Activated CD4-positive, alpha-beta T cell treated with anti-CD3 and anti-CD28 coated beads, Interleukin-2, amount 10 ng/mL, durations not matched to agents 24 days and 14 days (primary cell): ENCODE measurements around the gene RASA3. TPM values are rescaled to one million over a fixed set of nuclear protein-coding genes. Genes with fewer than 3 reads are reported as not detected.
"Not testable (repeated sequence)": the region's sequence is repeated elsewhere in the genome, so short reads cannot be mapped to it uniquely, and the experiment has no call there.

Experiments
- DNase-seq: peaks from one replicate; pipeline ENCODE4 v3.0.0; 2022
- H3K27ac Mint-ChIP-seq: one replicate; pipeline ENCODE4 v1.8.0; 2022; ENCODE audit warnings: mild to moderate bottlenecking, mixed read lengths
- H3K27me3 Mint-ChIP-seq: one replicate; pipeline ENCODE4 v1.8.0; 2022; ENCODE audit warnings: mixed read lengths
- H3K36me3 Mint-ChIP-seq: one replicate; pipeline ENCODE4 v1.8.0; 2022; ENCODE audit warnings: low read depth, mild to moderate bottlenecking, mixed read lengths
- H3K4me1 Mint-ChIP-seq: one replicate; pipeline ENCODE4 v1.8.0; 2021; ENCODE audit warnings: mixed read lengths
- H3K4me3 Mint-ChIP-seq: one replicate; pipeline ENCODE4 v1.8.0; 2022; ENCODE audit warnings: mild to moderate bottlenecking, moderate library complexity, mixed read lengths
- H3K9me3 Mint-ChIP-seq: one replicate; pipeline ENCODE4 v1.8.0; 2021; ENCODE audit warnings: mixed read lengths
- intact Hi-C: fragments of 100-400 bp; cut with micrococcal nuclease; formaldehyde crosslinking; loops from one replicate; pipeline ENCODE4 v1.15.1; 2023
- total RNA-seq: library from RNA; stranded (reverse); gene quantifications from 2 replicates; pipeline ENCODE4 v1.2.3, GENCODE V29; 2022

RASA3 gene
- total RNA-seq, 1 donor from 2014 or later: 15.9 TPM

DNA sequence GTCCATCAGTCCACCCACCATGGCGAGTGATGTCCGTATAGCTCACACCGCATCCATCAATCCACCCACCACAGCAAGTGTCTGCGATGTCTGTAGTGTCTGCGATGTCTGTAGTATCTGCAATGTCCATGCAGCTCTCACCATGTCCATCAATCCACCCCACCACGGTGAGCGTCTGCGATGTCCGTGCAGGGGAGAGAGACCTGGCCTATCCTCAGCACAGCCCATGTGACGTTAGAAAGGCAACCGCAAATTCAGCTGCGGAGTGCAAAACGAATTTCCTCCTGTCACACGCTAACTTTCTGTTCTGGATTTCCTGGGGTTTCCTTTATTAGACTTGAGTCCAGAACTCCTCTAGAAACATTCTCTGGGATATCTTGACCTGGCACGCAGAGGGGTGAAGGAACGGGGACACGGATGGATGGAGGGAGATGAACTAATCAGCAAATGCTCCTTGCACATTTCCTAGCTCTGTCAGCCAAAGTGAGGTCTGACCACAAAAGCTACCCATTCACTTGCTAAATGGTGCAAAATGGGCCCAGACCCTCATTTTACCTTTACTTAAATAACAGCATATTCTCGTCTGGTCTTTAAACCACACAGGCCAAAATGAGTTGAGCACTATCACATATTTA, 18.3 kb downstream of the RASA3 start:
- peaks cover 34% of the 10 kb centered on the region for H3K36me3 Mint-ChIP-seq
- H3K27ac Mint-ChIP-seq: no peak overlapping the region
- no peak overlapping the region for H3K4me3 Mint-ChIP-seq
- no peak for DNase-seq
- intact Hi-C loops: loop anchor here (2.0 kb wide), 1 partner anchor 15 kb away; no protein-coding TSS in a partner anchor
- H3K4me1 Mint-ChIP-seq: peaks cover 54% of the 10 kb centered on the region
- H3K9me3 Mint-ChIP-seq: no peaks in the 10 kb centered on the region
- H3K27me3 Mint-ChIP-seq: no peaks in the 10 kb centered on the region

DNA sequence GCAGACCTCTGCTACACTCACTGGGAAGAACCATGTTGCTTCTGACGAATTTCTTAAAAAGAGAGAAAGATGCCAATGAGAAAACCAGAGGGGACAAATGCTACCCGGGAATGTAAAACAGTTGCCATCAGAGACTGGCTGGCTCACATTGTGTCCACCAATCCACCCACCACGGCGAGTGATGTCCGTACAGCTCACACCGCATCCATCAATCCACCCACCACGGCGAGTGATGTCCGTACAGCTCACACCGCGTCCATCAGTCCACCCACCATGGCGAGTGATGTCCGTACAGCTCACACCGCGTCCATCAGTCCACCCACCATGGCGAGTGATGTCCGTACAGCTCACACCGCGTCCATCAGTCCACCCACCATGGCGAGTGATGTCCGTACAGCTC, 19.0 kb downstream of the RASA3 start:
- peaks cover 51% of the 10 kb centered on the region for H3K4me1 Mint-ChIP-seq
- H3K9me3 Mint-ChIP-seq, intact Hi-C loops, H3K27ac Mint-ChIP-seq, H3K27me3 Mint-ChIP-seq, H3K4me3 Mint-ChIP-seq, DNase-seq: not testable (repeated sequence)
- H3K36me3 Mint-ChIP-seq: peaks cover 36% of the 10 kb centered on the region

DNA sequence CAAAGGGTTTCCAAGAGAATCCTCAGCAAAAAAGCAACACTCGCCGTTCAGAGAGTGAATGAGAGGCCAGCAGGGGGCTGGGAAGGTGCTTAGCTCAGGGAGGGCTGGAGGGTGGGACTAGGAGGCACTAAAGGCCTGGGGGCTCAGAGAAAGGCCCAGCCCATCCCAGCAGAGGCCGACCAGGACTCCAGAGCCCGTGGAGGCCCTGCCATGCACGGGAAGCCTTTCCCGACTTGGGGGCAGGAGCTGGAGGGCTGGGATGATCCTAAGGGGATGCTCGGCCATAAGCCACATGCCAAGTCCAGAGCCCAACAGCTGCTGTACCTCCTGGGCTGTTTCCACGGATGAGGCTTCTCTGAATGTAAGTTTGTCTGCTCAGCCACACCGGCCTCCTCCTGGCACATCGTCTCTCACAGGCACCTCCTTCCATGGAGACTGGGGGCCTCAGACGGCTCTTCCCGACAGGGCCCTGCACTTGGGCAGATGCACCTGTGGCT, 19.5 kb downstream of the RASA3 start:
- no peak for DNase-seq
- H3K9me3 Mint-ChIP-seq: no peaks in the 10 kb centered on the region
- H3K4me3 Mint-ChIP-seq: no peak overlapping the region
- H3K36me3 Mint-ChIP-seq: peaks cover 40% of the 10 kb centered on the region
- peaks cover 51% of the 10 kb centered on the region for H3K4me1 Mint-ChIP-seq
- intact Hi-C loops: no loop called here
- H3K27ac Mint-ChIP-seq: no peak overlapping the region
- no peaks in the 10 kb centered on the region for H3K27me3 Mint-ChIP-seq

- intact Hi-C loops: no loop called here
- H3K36me3 Mint-ChIP-seq: peaks cover 35% of the 10 kb centered on the region
- H3K4me1 Mint-ChIP-seq: peaks cover 47% of the 10 kb centered on the region
- DNase-seq: no peak
- H3K27ac Mint-ChIP-seq: no peak overlapping the region
- H3K27me3 Mint-ChIP-seq: no peaks in the 10 kb centered on the region
- H3K4me3 Mint-ChIP-seq: no peak overlapping the region
- H3K9me3 Mint-ChIP-seq: no peaks in the 10 kb centered on the region
These were observed 20.1 kb downstream of the RASA3 start for GRCh38 chr13:114112231-114112825.

DNA sequence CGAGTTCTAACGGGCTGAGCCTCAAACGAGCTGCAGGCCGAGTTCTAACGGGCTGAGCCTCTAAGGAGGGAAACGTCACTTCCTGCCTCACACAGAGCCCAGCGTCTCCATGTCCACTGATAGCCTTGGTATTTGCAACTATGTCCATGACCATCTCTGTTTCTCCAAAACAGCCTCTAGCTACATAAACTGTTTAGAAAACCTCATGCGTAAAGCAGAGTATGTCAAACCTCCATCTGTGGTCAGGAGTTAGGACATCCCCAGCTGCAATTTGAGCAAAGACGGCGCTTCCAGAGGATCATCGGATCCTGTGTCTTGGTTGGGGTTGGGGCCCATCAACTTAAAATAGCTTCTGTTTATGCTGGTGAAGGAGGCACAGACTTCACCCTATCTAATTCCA, 20.8 kb downstream of the RASA3 start:
- Mint-ChIP-seq H3K27ac (peak overlapping the region; percentile 59), H3K27me3 (no peaks in the 10 kb centered on the region), H3K9me3 (no peaks in the 10 kb centered on the region), H3K36me3 (peaks cover 35% of the 10 kb centered on the region), H3K4me3 (peak overlapping the region; percentile 34), H3K4me1 (peaks cover 45% of the 10 kb centered on the region)
- intact Hi-C loops: loop anchor here (2.0 kb wide), 2 partner anchors 41 to 123 kb away; partner anchors contain the start of gene CDC16
- peak; percentile 74 for DNase-seq

DNA sequence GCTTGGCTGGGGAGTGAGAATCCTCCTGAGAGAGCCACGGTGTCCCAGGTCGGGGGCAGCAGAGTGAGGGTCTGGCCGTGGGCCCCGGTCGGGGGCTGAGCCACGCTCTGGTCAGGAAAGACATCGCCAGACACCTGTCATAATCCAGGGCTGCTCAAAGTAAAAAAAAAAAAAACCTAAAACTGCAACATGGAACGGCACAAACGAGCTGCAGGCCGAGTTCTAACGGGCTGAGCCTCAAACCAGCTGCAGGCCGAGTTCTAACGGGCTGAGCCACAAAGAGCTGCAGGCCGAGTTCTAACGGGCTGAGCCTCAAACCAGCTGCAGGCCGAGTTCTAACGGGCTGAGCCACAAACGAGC, 21.6 kb downstream of the RASA3 start:
- Mint-ChIP-seq H3K27ac (peak overlapping the region; percentile 94), H3K36me3 (peaks cover 37% of the 10 kb centered on the region), H3K4me3 (peak overlapping the region; percentile 88), H3K4me1 (peaks cover 47% of the 10 kb centered on the region)
- DNase-seq, H3K9me3 Mint-ChIP-seq, H3K27me3 Mint-ChIP-seq: not testable (repeated sequence)
- intact Hi-C loops: loop anchor here (1.0 to 2.0 kb wide), 4 partner anchors 42 to 160 kb away; partner anchors contain the start of gene CDC16

DNA sequence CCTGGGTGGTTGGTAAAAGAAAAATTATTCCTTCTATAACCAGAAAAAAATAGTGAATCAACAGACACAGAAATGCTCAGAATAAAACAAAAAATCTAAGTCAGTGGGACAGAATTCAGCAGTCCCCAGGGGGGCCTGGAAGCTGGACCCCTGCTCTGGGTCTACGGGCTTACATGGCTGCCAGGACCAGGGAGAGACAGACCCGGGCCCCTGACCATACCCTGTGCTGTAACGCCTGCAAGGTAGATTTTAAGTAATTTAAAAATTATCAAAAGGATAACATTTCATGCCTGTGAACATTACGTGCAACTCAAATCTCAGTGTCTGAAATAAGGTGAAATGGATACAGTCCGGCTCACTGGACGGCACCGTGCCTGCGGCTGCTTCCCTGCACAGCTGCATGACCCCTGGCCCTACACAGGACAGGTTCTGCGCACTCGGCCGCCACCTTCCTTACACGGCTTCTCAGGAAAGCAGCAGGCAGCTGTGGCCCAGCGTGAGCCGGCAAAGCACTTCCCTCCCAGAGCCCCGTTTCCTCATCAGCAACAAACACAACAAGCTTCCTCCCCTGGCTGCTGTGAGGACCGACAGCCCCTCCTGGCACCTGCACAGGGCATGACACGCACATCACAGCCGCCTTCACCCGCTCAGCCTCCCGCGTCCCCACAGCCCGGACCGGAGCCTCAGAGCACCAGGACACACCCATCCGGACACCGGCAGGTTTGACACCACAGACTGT, 22.2 kb downstream of the RASA3 start:
- Mint-ChIP-seq H3K4me3 (peak overlapping the region; percentile 88), H3K36me3 (peaks cover 34% of the 10 kb centered on the region), H3K27ac (peak overlapping the region; percentile 94), H3K9me3 (no peaks in the 10 kb centered on the region), H3K27me3 (no peaks in the 10 kb centered on the region), H3K4me1 (peaks cover 44% of the 10 kb centered on the region)
- peak; percentile 91 for DNase-seq
- intact Hi-C loops: loop anchor here (1.0 to 2.0 kb wide), 4 partner anchors 43 to 159 kb away; partner anchors contain the start of gene CDC16

DNA sequence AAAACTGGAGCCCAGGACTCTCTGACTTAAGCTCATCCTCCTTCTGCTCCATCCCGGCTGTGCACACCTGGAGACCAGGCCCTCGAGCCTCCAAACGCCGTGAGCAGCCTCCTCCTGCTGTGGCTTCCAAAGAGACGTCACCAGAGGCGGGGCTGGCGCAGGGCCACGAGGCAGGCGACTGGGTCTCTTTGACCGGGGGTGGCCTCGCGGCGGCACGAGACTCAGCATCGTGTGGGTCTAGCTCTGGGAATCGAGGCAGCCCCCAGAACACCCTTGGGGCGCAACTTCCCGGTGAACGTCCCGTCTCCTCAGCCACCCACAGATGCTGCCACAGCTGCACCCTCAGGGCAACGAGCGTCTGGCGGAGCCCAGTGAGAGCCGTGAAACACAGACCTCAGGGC, 22.8 kb downstream of the RASA3 start:
- H3K27me3 Mint-ChIP-seq: no peaks in the 10 kb centered on the region
- H3K9me3 Mint-ChIP-seq: no peaks in the 10 kb centered on the region
- H3K36me3 Mint-ChIP-seq: peaks cover 32% of the 10 kb centered on the region
- DNase-seq: no peak
- peak overlapping the region; percentile 75 for H3K27ac Mint-ChIP-seq
- peaks cover 42% of the 10 kb centered on the region for H3K4me1 Mint-ChIP-seq
- H3K4me3 Mint-ChIP-seq: peak overlapping the region; percentile 88
- intact Hi-C loops: loop anchor here (1.0 to 2.0 kb wide), 4 partner anchors 43 to 158 kb away; partner anchors contain the start of gene CDC16

GRCh38 chr13:114108894-114109293, 23.5 kb downstream of the RASA3 start:
- H3K36me3 Mint-ChIP-seq: peaks cover 27% of the 10 kb centered on the region
- peaks cover 38% of the 10 kb centered on the region for H3K4me1 Mint-ChIP-seq
- intact Hi-C loops: no loop called here
- peak overlapping the region; percentile 88 for H3K4me3 Mint-ChIP-seq
- H3K27ac Mint-ChIP-seq: no peak overlapping the region
- no peak for DNase-seq
- H3K27me3 Mint-ChIP-seq: no peaks in the 10 kb centered on the region
- H3K9me3 Mint-ChIP-seq: no peaks in the 10 kb centered on the region

GRCh38 chr13:114108141-114108761, 24.2 kb downstream of the RASA3 start:
- Mint-ChIP-seq H3K4me1 (peaks cover 37% of the 10 kb centered on the region), H3K27me3 (no peaks in the 10 kb centered on the region), H3K9me3 (no peaks in the 10 kb centered on the region), H3K4me3 (peak overlapping the region; percentile 55), H3K36me3 (peaks cover 26% of the 10 kb centered on the region), H3K27ac (peak overlapping the region; percentile 61)
- intact Hi-C loops: no loop called here
- DNase-seq: no peak

- intact Hi-C loops: no loop called here
- no peak for DNase-seq
- peaks cover 23% of the 10 kb centered on the region for H3K36me3 Mint-ChIP-seq
- H3K27me3 Mint-ChIP-seq: no peaks in the 10 kb centered on the region
- H3K4me1 Mint-ChIP-seq: peaks cover 35% of the 10 kb centered on the region
- H3K9me3 Mint-ChIP-seq: no peaks in the 10 kb centered on the region
- H3K27ac Mint-ChIP-seq: no peak overlapping the region
- no peak overlapping the region for H3K4me3 Mint-ChIP-seq
These were observed 24.7 kb downstream of the RASA3 start for GRCh38 chr13:114107686-114108081.

DNA sequence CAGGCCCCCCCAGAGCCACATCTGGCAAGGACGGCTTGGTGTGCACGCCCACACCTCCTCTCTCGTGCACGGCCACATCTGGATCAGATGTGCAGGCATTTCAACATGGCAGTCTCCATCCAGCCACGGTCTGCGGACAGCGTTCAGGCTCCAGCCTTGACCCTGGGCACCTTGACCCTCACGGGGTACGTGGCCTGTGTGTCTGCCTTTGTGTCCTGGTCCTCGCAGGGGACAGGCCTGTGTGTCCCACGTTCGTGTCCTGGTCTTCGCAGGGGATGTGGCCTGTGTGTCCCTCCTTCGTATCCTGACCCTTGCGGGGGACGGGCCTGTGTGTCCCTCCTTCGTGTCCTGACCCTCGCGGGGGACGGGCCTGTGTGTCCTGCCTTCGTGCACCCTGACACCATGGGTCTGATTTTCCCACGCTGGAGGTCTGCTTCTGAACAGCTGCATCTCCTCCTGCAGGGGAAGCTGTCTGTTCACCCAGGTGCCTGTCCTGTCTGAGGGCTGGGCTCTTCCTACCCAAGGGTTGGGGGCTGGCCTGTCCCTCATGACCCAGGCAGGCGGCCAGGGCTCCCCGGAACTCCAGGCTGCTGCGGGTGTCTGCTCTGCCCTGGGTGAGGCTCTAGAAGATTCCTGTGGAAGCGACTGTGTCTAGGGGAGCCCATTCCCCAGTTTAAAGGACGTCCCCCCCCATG, 25.3 kb downstream of the RASA3 start:
- Mint-ChIP-seq H3K4me3 (no peak overlapping the region), H3K9me3 (no peaks in the 10 kb centered on the region), H3K36me3 (peaks cover 25% of the 10 kb centered on the region), H3K27ac (no peak overlapping the region), H3K4me1 (peaks cover 35% of the 10 kb centered on the region), H3K27me3 (no peaks in the 10 kb centered on the region)
- intact Hi-C loops: no loop called here
- no peak for DNase-seq

GRCh38 chr13:114106526-114106925, 25.9 kb downstream of the RASA3 start:
- intact Hi-C loops: no loop called here
- Mint-ChIP-seq H3K4me3 (no peak overlapping the region), H3K9me3 (no peaks in the 10 kb centered on the region), H3K27me3 (no peaks in the 10 kb centered on the region), H3K27ac (no peak overlapping the region), H3K36me3 (peaks cover 27% of the 10 kb centered on the region), H3K4me1 (peaks cover 30% of the 10 kb centered on the region)
- no peak for DNase-seq
